CD14-positive monocyte (primary cell): ENCODE measurements around the gene SV2B. TPM values are rescaled to one million over a fixed set of nuclear protein-coding genes. Genes with fewer than 3 reads are reported as not detected.

Source experiments
- DNase-seq, 3 donors: peaks; one replicate each; pipeline ENCODE4 v3.0.0-alpha.2; 2011 to 2022
- H2AFZ ChIP-seq: 2 replicates; pipeline ENCODE4 v1.6.0; 2012; ENCODE audit warnings: mild to moderate bottlenecking, low read depth, low read length, inconsistent platforms; ENCODE audit not compliant: insufficient read depth, poor library complexity, severe bottlenecking
- H3K27ac ChIP-seq, 2 donors: 1 replicate in 1 of 2; 2 replicates in 1 of 2; pipeline ENCODE4 v1.5.1; 2012 to 2013; ENCODE audit warnings: low read length in 2 of 2, control low read depth in 1 of 2, inconsistent platforms in 1 of 2, low read depth in 1 of 2, mild to moderate bottlenecking in 1 of 2
- H3K27me3 ChIP-seq, 2 donors: one replicate each; pipeline versions ENCODE4 v1.6.0 to v1.6.1; 2011 to 2013; ENCODE audit warnings: low read length in 2 of 2; ENCODE audit not compliant: control insufficient read depth in 2 of 2, insufficient read depth in 2 of 2
- H3K36me3 ChIP-seq, 2 donors: replicated peaks in 1 of 2; 1 replicate in 1 of 2; 2 replicates in 1 of 2; pipeline versions ENCODE4 v1.5.1 to v1.6.1; 2012 to 2013; ENCODE audit warnings: low read length in 2 of 2, control low read depth in 1 of 2, inconsistent platforms in 1 of 2, mild to moderate bottlenecking in 1 of 2; ENCODE audit not compliant: insufficient read depth in 2 of 2, control insufficient read depth in 1 of 2
- H3K4me1 ChIP-seq, 2 donors: 1 replicate in 1 of 2; 2 replicates in 1 of 2; pipeline versions ENCODE4 v1.5.1 to v1.6.1; 2012 to 2013; ENCODE audit warnings: low read length in 2 of 2, control low read depth in 1 of 2, inconsistent platforms in 1 of 2, mild to moderate bottlenecking in 1 of 2, moderate library complexity in 1 of 2; ENCODE audit not compliant: insufficient read depth in 2 of 2, control insufficient read depth in 1 of 2
- H3K4me2 ChIP-seq: replicated peaks from 2 replicates; pipeline ENCODE3; 2012; ENCODE audit warnings: low read length, moderate library complexity, mild to moderate bottlenecking; ENCODE audit not compliant: poor library complexity, severe bottlenecking; ENCODE audit errors: extremely low read depth
- H3K4me3 ChIP-seq, 3 experiments: fragments of 200-600 bp in 1 of 3; sonication (generic) in 1 of 3; replicated peaks in 1 of 3; 1 replicate in 2 of 3; 2 replicates in 1 of 3; pipeline ENCODE4 v1.5.1; 2011 to 2013; ENCODE audit warnings: low read length in 3 of 3, mild to moderate bottlenecking in 3 of 3, control low read depth in 2 of 3, low read depth in 2 of 3, inconsistent platforms in 1 of 3, moderate library complexity in 1 of 3
- H3K79me2 ChIP-seq: 2 replicates; pipeline ENCODE4 v1.6.0; 2012; ENCODE audit warnings: mild to moderate bottlenecking, control low read depth, inconsistent platforms, low read length, moderate library complexity; ENCODE audit not compliant: insufficient read depth
- H3K9ac ChIP-seq: 2 replicates; pipeline ENCODE4 v1.6.0; 2017; ENCODE audit warnings: low read length, mild to moderate bottlenecking; ENCODE audit not compliant: insufficient read depth, poor library complexity, severe bottlenecking
- H3K9me3 ChIP-seq, 2 donors: replicated peaks in 1 of 2; 1 replicate in 1 of 2; 2 replicates in 1 of 2; pipeline versions ENCODE4 v1.5.1 to v1.6.1; 2012 to 2013; ENCODE audit warnings: low read length in 2 of 2, control low read depth in 1 of 2; ENCODE audit not compliant: control insufficient read depth in 1 of 2, insufficient read depth in 1 of 2
- H4K20me1 ChIP-seq: 2 replicates; pipeline ENCODE4 v1.6.0; 2012; ENCODE audit warnings: mild to moderate bottlenecking, low read length, control low read depth, moderate library complexity; ENCODE audit not compliant: insufficient read depth
- H3K27ac Mint-ChIP-seq, 7 donors: one replicate each; pipeline ENCODE4 v1.8.0; 2020; ENCODE audit warnings: mild to moderate bottlenecking in 7 of 7, mixed read lengths in 7 of 7, moderate library complexity in 6 of 7, inconsistent platforms in 2 of 7
- H3K27me3 Mint-ChIP-seq, 3 donors: one replicate each; pipeline ENCODE4 v1.8.0; 2021 to 2022; ENCODE audit warnings: low read depth in 3 of 3, mild to moderate bottlenecking in 3 of 3, mixed read lengths in 3 of 3, moderate library complexity in 3 of 3, inconsistent platforms in 1 of 3
- H3K36me3 Mint-ChIP-seq, 2 donors: one replicate each; pipeline ENCODE4 v1.8.0; 2020; ENCODE audit warnings: mixed read lengths in 2 of 2, inconsistent platforms in 1 of 2, mild to moderate bottlenecking in 1 of 2
- H3K4me1 Mint-ChIP-seq: one replicate; pipeline ENCODE4 v1.8.0; 2020; ENCODE audit warnings: mild to moderate bottlenecking, mixed read lengths
- H3K4me3 Mint-ChIP-seq, 2 donors: one replicate each; pipeline ENCODE4 v1.8.0; 2020; ENCODE audit warnings: mild to moderate bottlenecking in 2 of 2, mixed read lengths in 2 of 2, moderate library complexity in 1 of 2
- H3K9me3 Mint-ChIP-seq, 7 donors: one replicate each; pipeline ENCODE4 v1.8.0; 2020 to 2022; ENCODE audit warnings: mixed read lengths in 7 of 7, mild to moderate bottlenecking in 6 of 7, moderate library complexity in 6 of 7, inconsistent platforms in 2 of 7
- WGBS: methylation state at CpG from one replicate; pipeline ENCODE4 v1.1.5; 2013; ENCODE audit warnings: missing lambda C conversion rate; ENCODE audit not compliant: insufficient coverage; 5-methylcytosine and 5-hydroxymethylcytosine counted together
- intact Hi-C, 2 donors: fragments of 100-400 bp; cut with micrococcal nuclease; formaldehyde crosslinking; loops; one replicate each; pipeline versions ENCODE4 v1.15.0 to v1.15.1; 2023
- polyA plus RNA-seq, 3 donors: library from polyadenylated mRNA; depleted of rRNA in 1 of 3; unstranded in 2 of 3; stranded (reverse) in 1 of 3; fragments of 300-500 nt in 2 of 3; fragments of >200 nt in 1 of 3; fragmentation: Illumina TruSeq in 2 of 3; gene quantifications; 1 replicate in 2 of 3; 2 replicates in 1 of 3; pipeline ENCODE4 v1.2.3, GENCODE V29; 2012 to 2021
- TF ChIP-seq, protein P1 (sequence below): fragments of 200-600 bp; IDR thresholded peaks from one replicate; pipeline ENCODE4 v1.8.0; 2022; ENCODE audit warnings: antibody characterized with exemption, mild to moderate bottlenecking

Gene SV2B
- polyA plus RNA-seq, 3 donors, result not detected

- Mint-ChIP-seq H3K4me3 (peak overlapping the region; percentile 44 to 65), H3K27me3 (peaks cover 31 to 59% (median 38%) of the 10 kb centered on the region in 3 donors), H3K4me1 (peaks cover 10% of the 10 kb centered on the region), H3K36me3 (no peaks in the 10 kb centered on the region), H3K9me3 (peaks cover 0 to 3% (median 0%) of the 10 kb centered on the region in 7 donors), H3K27ac (no peak overlapping the region)
- Histone ChIP-seq H3K36me3 (no peaks in the 10 kb centered on the region), H4K20me1 (no peaks in the 10 kb centered on the region), H3K27ac (no peak overlapping the region), H3K9me3 (no peaks in the 10 kb centered on the region), H3K4me3 (no peak overlapping the region), H3K27me3 (peaks cover 29 to 30% of the 10 kb centered on the region in 2 donors), H3K4me2 (peak overlapping the region; percentile 34), H3K79me2 (no peaks in the 10 kb centered on the region), H3K9ac (no peak overlapping the region), H2AFZ (no peak overlapping the region), H3K4me1 (peaks cover 4 to 5% of the 10 kb centered on the region in 2 donors)
- DNase-seq, result peak; percentile 35 to 59 (median 55)
- TF ChIP-seq, protein P1, sequence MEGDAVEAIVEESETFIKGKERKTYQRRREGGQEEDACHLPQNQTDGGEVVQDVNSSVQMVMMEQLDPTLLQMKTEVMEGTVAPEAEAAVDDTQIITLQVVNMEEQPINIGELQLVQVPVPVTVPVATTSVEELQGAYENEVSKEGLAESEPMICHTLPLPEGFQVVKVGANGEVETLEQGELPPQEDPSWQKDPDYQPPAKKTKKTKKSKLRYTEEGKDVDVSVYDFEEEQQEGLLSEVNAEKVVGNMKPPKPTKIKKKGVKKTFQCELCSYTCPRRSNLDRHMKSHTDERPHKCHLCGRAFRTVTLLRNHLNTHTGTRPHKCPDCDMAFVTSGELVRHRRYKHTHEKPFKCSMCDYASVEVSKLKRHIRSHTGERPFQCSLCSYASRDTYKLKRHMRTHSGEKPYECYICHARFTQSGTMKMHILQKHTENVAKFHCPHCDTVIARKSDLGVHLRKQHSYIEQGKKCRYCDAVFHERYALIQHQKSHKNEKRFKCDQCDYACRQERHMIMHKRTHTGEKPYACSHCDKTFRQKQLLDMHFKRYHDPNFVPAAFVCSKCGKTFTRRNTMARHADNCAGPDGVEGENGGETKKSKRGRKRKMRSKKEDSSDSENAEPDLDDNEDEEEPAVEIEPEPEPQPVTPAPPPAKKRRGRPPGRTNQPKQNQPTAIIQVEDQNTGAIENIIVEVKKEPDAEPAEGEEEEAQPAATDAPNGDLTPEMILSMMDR, result peak; percentile 74
- intact Hi-C loops, result loop anchor here (2.0 to 5.0 kb wide), 2 partner anchors 217 kb away; no protein-coding TSS in a partner anchor
- WGBS, result 8% methylated on average over 4 of the region's 11 CpGs
Observed at GRCh38 chr15:91055548-91056331, 44.3 kb upstream of the SV2B start.

GRCh38 chr15:91061230-91061629 lies 38.8 kb upstream of the SV2B start:
- no peak for DNase-seq
- Histone ChIP-seq H3K9me3 (peaks cover 9% of the 10 kb centered on the region in 2 donors), H3K9ac (no peak overlapping the region), H3K4me3 (no peak overlapping the region), H3K27ac (no peak overlapping the region), H4K20me1 (no peaks in the 10 kb centered on the region), H3K36me3 (no peaks in the 10 kb centered on the region), H2AFZ (no peak overlapping the region), H3K79me2 (no peaks in the 10 kb centered on the region), H3K4me2 (no peak overlapping the region), H3K4me1 (no peaks in the 10 kb centered on the region), H3K27me3 (peaks cover 13 to 15% of the 10 kb centered on the region in 2 donors)
- TF ChIP-seq, protein P1, result no peak
- Mint-ChIP-seq H3K36me3 (no peaks in the 10 kb centered on the region), H3K27me3 (peaks cover 15 to 32% (median 16%) of the 10 kb centered on the region in 3 donors), H3K4me3 (no peak overlapping the region), H3K9me3 (peaks cover 5 to 13% (median 8%) of the 10 kb centered on the region in 7 donors), H3K4me1 (peaks cover under 1% of the 10 kb centered on the region), H3K27ac (no peak overlapping the region)
- intact Hi-C loops, result no loop called here
- 100% methylated on average over 1 of the region's 2 CpGs for WGBS
